GM20000 (cell line): ENCODE measurements around the gene DUOX1.

Experiments used
- DNase-seq: peaks from one replicate; pipeline ENCODE4 v3.0.0; 2012; ENCODE audit warnings: low spot score
- CTCF ChIP-seq: IDR thresholded peaks from 2 replicates; pipeline ENCODE4 v1.5.1; 2012; ENCODE audit warnings: mild to moderate bottlenecking, control low read depth; ENCODE audit errors: extremely low read depth, missing control alignments

The DUOX1 gene

GRCh38 chr15:45107941-45108630, 21.7 kb upstream of the DUOX1 start:
- DNase-seq: no peak

GRCh38 chr15:45110256-45110820, 19.5 kb upstream of the DUOX1 start:
- TF ChIP-seq CTCF: no peak
- no peak for DNase-seq

More at GRCh38 chr15:45107941-45108630, 21.7 kb upstream of the DUOX1 start:
- TF ChIP-seq CTCF: no peak

GRCh38 chr15:45111390-45112142, 18.2 kb upstream of the DUOX1 start:
- no peak for DNase-seq
- TF ChIP-seq CTCF: no peak

GRCh38 chr15:45112143-45112590, 17.6 kb upstream of the DUOX1 start:
- TF ChIP-seq CTCF: no peak
- no peak for DNase-seq

- DNase-seq: no peak
- TF ChIP-seq CTCF: no peak
Observed at GRCh38 chr15:45112591-45113379, 17.0 kb upstream of the DUOX1 start.

GRCh38 chr15:45113380-45113990, 16.3 kb upstream of the DUOX1 start:
- DNase-seq: no peak
- no peak for TF ChIP-seq CTCF
